H1 (cell line): ENCODE data around the gene LYZL4. TPM values are rescaled to one million over a fixed set of nuclear protein-coding genes. Genes with fewer than 3 reads are reported as not detected.

Experiments
- CTCF ChIA-PET: fragments of 300-600 bp; sonication (Branson Sonifier 250); formaldehyde crosslinking; loops from one replicate; lab custom pipeline; 2021; ENCODE audit not compliant: partially characterized antibody; lab: Charles Lee
- POLR2A ChIA-PET: fragments of 300-600 bp; sonication (Branson Sonifier 250); formaldehyde crosslinking; loops from one replicate; lab custom pipeline; 2021; ENCODE audit warnings: inconsistent platforms; ENCODE audit not compliant: partially characterized antibody; lab: Charles Lee
- DNase-seq, 2 experiments: peaks; one replicate each; pipeline versions ENCODE4 v3.0.0 to v3.0.0-alpha.2; 2010 to 2022; ENCODE audit warnings: low spot score in 2 of 2, low read depth in 1 of 2, mixed read lengths in 1 of 2
- FAIRE-seq: peaks from 2 replicates; lab custom pipeline; 2011; peaks lifted over from hg19 to GRCh38; lab: Jason Lieb, UNC
- H2AFZ ChIP-seq: 2 replicates; pipeline ENCODE4 v1.8.1; 2012; ENCODE audit warnings: low read length, inconsistent platforms
- H2AK5ac ChIP-seq: 2 replicates; pipeline ENCODE4 v1.6.1; 2013; ENCODE audit warnings: low read depth, low read length
- H2BK120ac ChIP-seq: replicated peaks from 2 replicates; pipeline ENCODE3; 2013; ENCODE audit warnings: low read depth, low read length, inconsistent platforms
- H2BK12ac ChIP-seq: 2 replicates; pipeline ENCODE4 v1.6.1; 2013; ENCODE audit warnings: low read depth, low read length
- H2BK15ac ChIP-seq: 2 replicates; pipeline ENCODE4 v1.6.1; 2013; ENCODE audit warnings: low read length
- H2BK20ac ChIP-seq: 2 replicates; pipeline ENCODE4 v1.6.1; 2013; ENCODE audit warnings: low read length
- H2BK5ac ChIP-seq: 2 replicates; pipeline ENCODE4 v1.6.1; 2013; ENCODE audit warnings: low read depth, low read length
- H3K14ac ChIP-seq: 2 replicates; pipeline ENCODE4 v1.6.1; 2013; ENCODE audit warnings: inconsistent platforms; ENCODE audit not compliant: insufficient read length
- H3K18ac ChIP-seq: 2 replicates; pipeline ENCODE4 v1.6.1; 2013; ENCODE audit warnings: low read length; ENCODE audit errors: extremely low read depth
- H3K23ac ChIP-seq: 2 replicates; pipeline ENCODE4 v1.6.1; 2013; ENCODE audit warnings: inconsistent platforms; ENCODE audit not compliant: insufficient read length
- H3K23me2 ChIP-seq: 2 replicates; pipeline ENCODE4 v1.6.1; 2013; ENCODE audit warnings: low read depth, low read length
- H3K27ac ChIP-seq: 2 replicates; pipeline ENCODE4 v1.6.1; 2011; ENCODE audit warnings: low read depth, low read length, inconsistent platforms
- H3K27me3 ChIP-seq, 4 experiments: replicated peaks in 1 of 4; 1 replicate in 1 of 4; 2 replicates in 3 of 4; pipeline versions ENCODE4 v1.6.1 to v1.8.1; 2011 to 2013; ENCODE audit warnings: low read length in 3 of 4, mild to moderate bottlenecking in 3 of 4, inconsistent platforms in 2 of 4, mixed read lengths in 2 of 4, moderate library complexity in 1 of 4; ENCODE audit not compliant: control insufficient read depth in 3 of 4, insufficient read depth in 3 of 4; ENCODE audit errors: extremely low read depth in 1 of 4
- H3K36me3 ChIP-seq, 4 experiments: 2 replicates each; pipeline versions ENCODE4 v1.6.1 to v1.8.1; 2011 to 2013; ENCODE audit warnings: mild to moderate bottlenecking in 4 of 4, low read length in 3 of 4, moderate library complexity in 2 of 4, control low read depth in 1 of 4, inconsistent platforms in 1 of 4; ENCODE audit not compliant: insufficient read depth in 4 of 4, control insufficient read depth in 2 of 4
- H3K4ac ChIP-seq: replicated peaks from 2 replicates; pipeline ENCODE3; 2013; ENCODE audit warnings: low read length, low read depth, mixed read lengths, inconsistent platforms; ENCODE audit not compliant: insufficient read length
- H3K4me1 ChIP-seq, 4 experiments: replicated peaks in 1 of 4; 1 replicate in 1 of 4; 2 replicates in 3 of 4; pipeline versions ENCODE4 v1.6.1 to v1.8.1; 2011 to 2013; ENCODE audit warnings: low read length in 3 of 4, inconsistent platforms in 2 of 4, mixed read lengths in 1 of 4; ENCODE audit not compliant: insufficient read depth in 4 of 4, control insufficient read depth in 3 of 4
- H3K4me2 ChIP-seq, 2 experiments: 2 replicates each; pipeline versions ENCODE4 v1.6.1 to v1.8.1; 2011 to 2013; ENCODE audit warnings: low read depth in 2 of 2, low read length in 2 of 2, control low read depth in 1 of 2, inconsistent platforms in 1 of 2, mild to moderate bottlenecking in 1 of 2; ENCODE audit not compliant: insufficient read depth in 1 of 2
- H3K4me3 ChIP-seq, 4 experiments: fragments of 200-600, 300-600 bp in 1 of 4; sonication (generic), shearing (Covaris generic), sonication (Bioruptor Twin) in 1 of 4; 2 replicates each; pipeline versions ENCODE4 v1.5.1 to v1.8.1; 2011 to 2016; ENCODE audit warnings: low read length in 4 of 4, low read depth in 3 of 4, control low read depth in 2 of 4, inconsistent platforms in 2 of 4, mild to moderate bottlenecking in 2 of 4, mixed read lengths in 1 of 4, moderate library complexity in 1 of 4; ENCODE audit not compliant: insufficient read depth in 2 of 4; ENCODE audit errors: extremely low read depth in 1 of 4
- H3K56ac ChIP-seq: replicated peaks from 2 replicates; pipeline ENCODE3; 2013; ENCODE audit warnings: low read depth, mild to moderate bottlenecking, mixed read lengths, low read length, inconsistent platforms; ENCODE audit not compliant: insufficient read length
- H3K79me1 ChIP-seq: 2 replicates; pipeline ENCODE4 v1.6.1; 2013; ENCODE audit warnings: low read depth, low read length, control low read depth
- H3K79me2 ChIP-seq, 2 experiments: 2 replicates each; pipeline versions ENCODE4 v1.6.1 to v1.8.1; 2012 to 2013; ENCODE audit warnings: low read length in 2 of 2, mild to moderate bottlenecking in 2 of 2, inconsistent platforms in 1 of 2; ENCODE audit not compliant: insufficient read depth in 2 of 2, control insufficient read depth in 1 of 2
- H3K9ac ChIP-seq, 4 experiments: replicated peaks in 1 of 4; 1 replicate in 1 of 4; 2 replicates in 3 of 4; pipeline versions ENCODE4 v1.6.1 to v1.8.1; 2011 to 2013; ENCODE audit warnings: low read depth in 3 of 4, low read length in 3 of 4, control low read depth in 2 of 4, mild to moderate bottlenecking in 2 of 4, moderate library complexity in 2 of 4, inconsistent platforms in 1 of 4; ENCODE audit errors: extremely low read depth in 1 of 4
- H3K9me3 ChIP-seq, 2 experiments: 2 replicates each; pipeline versions ENCODE4 v1.6.1 to v1.8.1; 2012 to 2013; ENCODE audit warnings: mild to moderate bottlenecking in 2 of 2, moderate library complexity in 2 of 2, control low read depth in 1 of 2, inconsistent platforms in 1 of 2, low read depth in 1 of 2, low read length in 1 of 2, mixed read lengths in 1 of 2; ENCODE audit not compliant: insufficient read depth in 2 of 2
- H4K20me1 ChIP-seq, 2 experiments: replicated peaks in 1 of 2; 2 replicates each; pipeline versions ENCODE3 to v1.8.1; 2011 to 2013; ENCODE audit warnings: inconsistent platforms in 2 of 2, low read length in 2 of 2, mild to moderate bottlenecking in 1 of 2; ENCODE audit not compliant: insufficient read depth in 2 of 2, control insufficient read depth in 1 of 2
- H4K5ac ChIP-seq: 2 replicates; pipeline ENCODE4 v1.6.1; 2013; ENCODE audit warnings: low read length, low read depth, mixed read lengths, inconsistent platforms; ENCODE audit not compliant: insufficient read length
- H4K8ac ChIP-seq: 2 replicates; pipeline ENCODE4 v1.8.0; 2013; ENCODE audit warnings: mild to moderate bottlenecking, moderate library complexity, low read length, inconsistent platforms; ENCODE audit not compliant: insufficient read depth; ENCODE audit errors: extremely low read depth
- H4K91ac ChIP-seq: replicated peaks from 2 replicates; pipeline ENCODE3; 2013; ENCODE audit warnings: low read length, mixed read lengths, inconsistent platforms; ENCODE audit not compliant: insufficient read length
- CBX5 ChIP-seq: fragments of 300-800, 300-1000 bp; sonication (generic); IDR thresholded peaks from 2 replicates; pipeline ENCODE4 v1.7.1; 2016; ENCODE audit warnings: antibody characterized with exemption, low read length, low read depth
- CBX8 ChIP-seq: fragments of 300-800, 300-1000 bp; sonication (generic); IDR thresholded peaks from 2 replicates; pipeline ENCODE4 v1.7.1; 2016; ENCODE audit warnings: low read depth, low read length, borderline replicate concordance
- EGR1 ChIP-seq: IDR thresholded peaks from 2 replicates; pipeline ENCODE4 v1.6.1; 2011; ENCODE audit warnings: low read depth, low read length, borderline replicate concordance
- KDM1A ChIP-seq: fragments of 200-600, 300-600 bp; sonication (generic); IDR thresholded peaks from 2 replicates; pipeline ENCODE4 v1.7.1; 2016; ENCODE audit warnings: mild to moderate bottlenecking, low read length, borderline replicate concordance
- NRF1 ChIP-seq: IDR thresholded peaks from 2 replicates; pipeline ENCODE4 v1.6.1; 2011; ENCODE audit warnings: mild to moderate bottlenecking, low read depth, low read length, improper control_type of control experiment
- PHF8 ChIP-seq: fragments of 200-600 bp; sonication (generic); conservative IDR thresholded peaks from 2 replicates; pipeline ENCODE4 v1.7.1; 2012; ENCODE audit warnings: low read depth, mild to moderate bottlenecking, inconsistent platforms, low read length, moderate library complexity
- RNF2 ChIP-seq: fragments of 200-900, 300-1000 bp; sonication (generic); IDR thresholded peaks from 2 replicates; pipeline ENCODE4 v1.7.1; 2016; ENCODE audit warnings: borderline replicate concordance, low read depth, mild to moderate bottlenecking, antibody characterized with exemption, low read length; ENCODE audit not compliant: poor library complexity, severe bottlenecking; ENCODE audit errors: missing control alignments
- RXRA ChIP-seq: IDR thresholded peaks from 2 replicates; pipeline ENCODE4 v1.6.1; 2011; ENCODE audit warnings: low read depth, mild to moderate bottlenecking, low read length, moderate library complexity; ENCODE audit not compliant: insufficient read depth
- SIN3A ChIP-seq, 2 experiments: IDR thresholded peaks in 1 of 2; conservative IDR thresholded peaks in 1 of 2; 2 replicates each; pipeline ENCODE4 v1.6.1; 2011 to 2012; ENCODE audit warnings: low read length in 2 of 2, improper control_type of control experiment in 1 of 2, low read depth in 1 of 2, mild to moderate bottlenecking in 1 of 2
- SP2 ChIP-seq: IDR thresholded peaks from 2 replicates; pipeline ENCODE4 v1.6.1; 2012; ENCODE audit warnings: mild to moderate bottlenecking, low read length, inconsistent platforms
- SP4 ChIP-seq: IDR thresholded peaks from 2 replicates; pipeline ENCODE4 v1.6.1; 2012; ENCODE audit warnings: low read length, inconsistent platforms
- SUZ12 ChIP-seq: fragments of 200-600 bp; sonication (generic); IDR thresholded peaks from 2 replicates; pipeline ENCODE4 v1.6.1; 2012; ENCODE audit warnings: mild to moderate bottlenecking, inconsistent platforms, low read length, moderate library complexity, mixed read lengths
- TCF12 ChIP-seq: IDR thresholded peaks from 2 replicates; pipeline ENCODE4 v1.6.1; 2011; ENCODE audit warnings: low read depth, mild to moderate bottlenecking, low read length
- polyA plus RNA-seq, 7 experiments: library from polyadenylated mRNA; depleted of rRNA in 3 of 7; stranded (reverse) in 5 of 7; unstranded in 2 of 7; fragments of >200 nt in 5 of 7; fragments of 200-250 nt in 2 of 7; gene quantifications; 1 replicate in 5 of 7; 2 replicates in 1 of 7; 4 replicates in 1 of 7; pipeline versions ENCODE4 v1.2.1 to v1.2.3, GENCODE V29; 2011 to 2013; ENCODE audit warnings: missing spikeins in 2 of 7, mixed read lengths in 2 of 7
- total RNA-seq: library from RNA; stranded (reverse); fragmentation: NEBNext Ultra II Directional; extraction: Animal tissue kit (Norgen Biotek cat#: 25700); gene quantifications from 2 replicates; pipeline ENCODE4 v1.2.1, GENCODE V29; 2021

Gene LYZL4
- total and polyA plus RNA-seq, 2 of the 8 experiments (the other 6 are each of a cell fraction or from before 2014, with no cell fraction given): not detected

GRCh38 chr3:42456211-42456610, 45.8 kb upstream of the LYZL4 start:
- Histone ChIP-seq H2BK5ac (no peak overlapping the region), H2AK5ac (no peak overlapping the region), H3K18ac (no peak overlapping the region), H3K27me3 (no peaks in the 10 kb centered on the region), H3K23ac (no peak overlapping the region), H3K4me2 (no peak overlapping the region), H2BK20ac (no peak overlapping the region), H3K14ac (no peak overlapping the region), H3K4ac (no peak overlapping the region), H3K79me2 (no peaks in the 10 kb centered on the region), H2AFZ (no peak overlapping the region), H3K4me1 (no peaks in the 10 kb centered on the region), H3K27ac (no peak overlapping the region), H3K9ac (no peak overlapping the region), H3K36me3 (no peaks in the 10 kb centered on the region), H3K23me2 (no peaks in the 10 kb centered on the region), H2BK15ac (no peak overlapping the region)
- CTCF ChIA-PET: interaction anchor here (0.7 kb wide), 1 partner anchor 1444 kb away, joined by 3 read pairs; no protein-coding TSS in a partner anchor
- no peak for DNase-seq
- POLR2A ChIA-PET: no interaction called here
- TF ChIP-seq SUZ12: no peak
- TF ChIP-seq RXRA: no peak
- no peak for TF ChIP-seq SP2
- TF ChIP-seq PHF8: no peak
- no peak for TF ChIP-seq RNF2
- TF ChIP-seq CBX5: no peak
- TF ChIP-seq SIN3A (conservative IDR thresholded peaks at IDR 0.05 in 1 of 2, IDR thresholded peaks at IDR 0.05 in 1 of 2; ENCODE audit: low read depth in 1 of 2, low read length in 2 of 2): no peak
- TF ChIP-seq KDM1A: no peak
- no peak for TF ChIP-seq NRF1
- no peak for TF ChIP-seq TCF12
- no peak for TF ChIP-seq SP4
- TF ChIP-seq CBX8: no peak
- no peak for TF ChIP-seq EGR1
- TF ChIP-seq, all 59 proteins: peak for 0
- H3K4me3 ChIP-seq: no peak overlapping the region
- H3K9me3 ChIP-seq: no peaks in the 10 kb centered on the region
- no peak overlapping the region for H4K8ac ChIP-seq
- H4K5ac ChIP-seq: no peak overlapping the region
- no peaks in the 10 kb centered on the region for H3K79me1 ChIP-seq
- no peak overlapping the region for H3K56ac ChIP-seq
- FAIRE-seq: no peak
- no peak overlapping the region for H2BK12ac ChIP-seq
- H4K20me1 ChIP-seq: no peaks in the 10 kb centered on the region
- no peak overlapping the region for H2BK120ac ChIP-seq
- no peak overlapping the region for H4K91ac ChIP-seq
